Breast epithelium (tissue), 4 donors: ENCODE results near the gene MST1R. TPM values are rescaled to one million over a fixed set of nuclear protein-coding genes. Genes with fewer than 3 reads are reported as not detected.

Experiments
- DNase-seq, 2 donors: peaks; one replicate each; pipeline ENCODE4 v3.0.0-alpha.2; 2019; ENCODE audit warnings: low spot score in 2 of 2
- H3K27ac ChIP-seq, 2 donors: fragments of 200-600 bp; sonication (generic) in 1 of 2; one replicate each; pipeline ENCODE4 v1.5.1; 2016 to 2019; ENCODE audit warnings: mild to moderate bottlenecking in 1 of 2
- H3K27me3 ChIP-seq, 2 donors: fragments of 200-600 bp; sonication (generic) in 1 of 2; one replicate each; pipeline versions ENCODE4 v1.5.1 to v1.6.0; 2017 to 2019; ENCODE audit warnings: control low read depth in 1 of 2, mild to moderate bottlenecking in 1 of 2
- H3K36me3 ChIP-seq: fragments of 200-600 bp; one replicate; pipeline ENCODE4 v1.5.1; 2019
- H3K4me1 ChIP-seq, 2 donors: fragments of 200-600 bp; sonication (generic); one replicate each; pipeline ENCODE4 v1.5.1; 2016 to 2019; ENCODE audit warnings: control low read depth in 1 of 2
- H3K4me3 ChIP-seq, 3 donors: fragments of 200-600 bp; sonication (generic); 1 replicate in 2 of 3; 2 replicates in 1 of 3; pipeline ENCODE4 v1.5.1; 2016 to 2019; ENCODE audit warnings: mild to moderate bottlenecking in 3 of 3, moderate library complexity in 2 of 3
- H3K9me3 ChIP-seq, 2 donors: fragments of 200-600 bp; sonication (generic) in 1 of 2; one replicate each; pipeline ENCODE4 v1.5.1; 2016 to 2019; ENCODE audit warnings: control low read depth in 1 of 2
- POLR2A ChIP-seq: fragments of 450-650 bp; IDR thresholded peaks from one replicate; pipeline ENCODE4 v1.6.1; 2016; ENCODE audit warnings: antibody characterized with exemption, mild to moderate bottlenecking, moderate library complexity
- POLR2AphosphoS5 ChIP-seq, 3 donors: sonication (generic); formaldehyde crosslinking; IDR thresholded peaks; one replicate each; pipeline ENCODE4 v1.6.1; 2017; ENCODE audit warnings: antibody characterized with exemption in 3 of 3
- intact Hi-C: fragments of 100-400 bp; cut with DNase I; formaldehyde crosslinking; loops from one replicate; pipeline ENCODE4 v1.15.1; 2023; ENCODE audit warnings: low total_unique reads
- total RNA-seq, 3 donors: library from RNA; depleted of rRNA; stranded (reverse); fragments of >200 nt; gene quantifications; one replicate each; pipeline ENCODE4 v1.1.0, GENCODE V29; 2016
- TF ChIP-seq, protein P1 (sequence below), 3 donors: fragments of 450-650 bp; IDR thresholded peaks; one replicate each; pipeline ENCODE4 v1.5.1; 2016 to 2017; ENCODE audit warnings: antibody characterized with exemption in 3 of 3, mild to moderate bottlenecking in 3 of 3, moderate library complexity in 3 of 3

Gene MST1R
- total RNA-seq, 3 donors from 2014 or later, result 0.16 to 11.9 (median 7.5) TPM

DNA sequence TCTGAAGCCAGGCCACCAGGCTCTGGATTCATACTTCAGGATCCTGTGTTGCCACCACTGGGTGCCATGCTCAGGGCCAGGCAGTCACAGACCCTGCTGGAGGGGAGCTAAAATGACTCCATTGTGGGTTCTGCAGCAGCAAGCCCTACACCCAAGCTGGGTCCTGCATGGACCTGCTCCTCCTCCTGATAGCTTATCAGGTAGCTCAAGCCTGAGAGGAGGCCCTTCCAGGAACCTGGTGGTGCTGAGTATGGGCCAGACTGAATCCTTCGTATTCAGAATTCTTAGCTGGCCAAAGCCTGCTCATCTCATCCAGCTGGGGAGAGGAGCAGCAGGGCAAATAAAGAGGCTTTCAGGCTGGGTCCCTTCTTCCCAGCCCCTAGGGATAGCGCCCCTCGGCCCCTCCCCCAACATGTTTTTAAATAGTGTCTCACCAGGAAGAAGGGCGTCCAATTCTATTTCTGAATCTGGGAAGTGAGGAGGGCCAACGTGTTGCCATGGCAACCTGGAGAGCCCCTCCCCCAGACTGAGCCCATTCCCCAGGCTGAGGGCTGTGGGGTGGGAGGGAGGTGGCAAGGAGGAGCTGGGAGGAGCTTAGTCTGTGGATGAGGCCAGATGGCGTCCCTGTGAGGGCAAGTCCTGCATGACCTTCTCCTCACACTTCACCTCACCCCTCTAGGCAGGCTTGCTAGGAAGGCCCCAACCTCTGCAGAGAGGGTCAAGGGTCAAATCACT lies 22.9 kb downstream of the MST1R start:
- no peak overlapping the region for H3K4me3 ChIP-seq
- no peaks in the 10 kb centered on the region for H3K27me3 ChIP-seq
- intact Hi-C loops, result loop anchor here (5.0 kb wide), 1 partner anchor 612 kb away; no protein-coding TSS in a partner anchor
- H3K9me3 ChIP-seq, result no peaks in the 10 kb centered on the region
- TF ChIP-seq POLR2A (no peak), POLR2AphosphoS5 (IDR thresholded peaks at IDR 0.05) (no peak)
- TF ChIP-seq, protein P1, sequence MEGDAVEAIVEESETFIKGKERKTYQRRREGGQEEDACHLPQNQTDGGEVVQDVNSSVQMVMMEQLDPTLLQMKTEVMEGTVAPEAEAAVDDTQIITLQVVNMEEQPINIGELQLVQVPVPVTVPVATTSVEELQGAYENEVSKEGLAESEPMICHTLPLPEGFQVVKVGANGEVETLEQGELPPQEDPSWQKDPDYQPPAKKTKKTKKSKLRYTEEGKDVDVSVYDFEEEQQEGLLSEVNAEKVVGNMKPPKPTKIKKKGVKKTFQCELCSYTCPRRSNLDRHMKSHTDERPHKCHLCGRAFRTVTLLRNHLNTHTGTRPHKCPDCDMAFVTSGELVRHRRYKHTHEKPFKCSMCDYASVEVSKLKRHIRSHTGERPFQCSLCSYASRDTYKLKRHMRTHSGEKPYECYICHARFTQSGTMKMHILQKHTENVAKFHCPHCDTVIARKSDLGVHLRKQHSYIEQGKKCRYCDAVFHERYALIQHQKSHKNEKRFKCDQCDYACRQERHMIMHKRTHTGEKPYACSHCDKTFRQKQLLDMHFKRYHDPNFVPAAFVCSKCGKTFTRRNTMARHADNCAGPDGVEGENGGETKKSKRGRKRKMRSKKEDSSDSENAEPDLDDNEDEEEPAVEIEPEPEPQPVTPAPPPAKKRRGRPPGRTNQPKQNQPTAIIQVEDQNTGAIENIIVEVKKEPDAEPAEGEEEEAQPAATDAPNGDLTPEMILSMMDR (IDR thresholded peaks at IDR 0.05), result no peak
- no peak for DNase-seq
- H3K4me1 ChIP-seq, result no peaks in the 10 kb centered on the region
- no peak overlapping the region for H3K27ac ChIP-seq
- H3K36me3 ChIP-seq, result no peaks in the 10 kb centered on the region

DNA sequence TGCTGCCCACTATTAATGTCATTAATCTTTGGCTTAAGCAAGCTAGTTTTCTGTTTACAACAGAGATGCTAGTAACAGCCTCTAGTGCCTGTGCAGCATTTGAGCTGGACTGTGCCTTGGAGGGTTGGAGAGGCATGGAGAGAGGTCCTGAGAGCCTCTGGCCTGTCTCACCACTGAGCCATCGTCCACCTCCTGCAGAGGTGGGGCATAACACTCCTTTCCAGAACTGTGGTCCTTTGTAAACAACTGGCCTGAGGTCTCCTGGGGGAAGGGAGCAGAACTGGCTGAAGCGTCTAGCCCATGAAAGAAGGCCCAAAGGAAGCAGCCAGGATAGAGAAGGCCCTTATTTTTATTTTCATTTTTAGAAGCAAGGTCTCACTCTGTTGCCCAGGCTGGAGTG lies 24.0 kb downstream of the MST1R start:
- Histone ChIP-seq H3K4me3 (no peak overlapping the region), H3K27ac (no peak overlapping the region), H3K36me3 (no peaks in the 10 kb centered on the region), H3K27me3 (no peaks in the 10 kb centered on the region), H3K9me3 (no peaks in the 10 kb centered on the region), H3K4me1 (no peaks in the 10 kb centered on the region)
- DNase-seq, result no peak
- intact Hi-C loops, result loop anchor here (5.0 kb wide), 1 partner anchor 613 kb away; no protein-coding TSS in a partner anchor
- TF ChIP-seq POLR2AphosphoS5 (IDR thresholded peaks at IDR 0.05) (no peak), POLR2A (no peak)
- TF ChIP-seq, protein P1 (IDR thresholded peaks at IDR 0.05), result no peak

DNA sequence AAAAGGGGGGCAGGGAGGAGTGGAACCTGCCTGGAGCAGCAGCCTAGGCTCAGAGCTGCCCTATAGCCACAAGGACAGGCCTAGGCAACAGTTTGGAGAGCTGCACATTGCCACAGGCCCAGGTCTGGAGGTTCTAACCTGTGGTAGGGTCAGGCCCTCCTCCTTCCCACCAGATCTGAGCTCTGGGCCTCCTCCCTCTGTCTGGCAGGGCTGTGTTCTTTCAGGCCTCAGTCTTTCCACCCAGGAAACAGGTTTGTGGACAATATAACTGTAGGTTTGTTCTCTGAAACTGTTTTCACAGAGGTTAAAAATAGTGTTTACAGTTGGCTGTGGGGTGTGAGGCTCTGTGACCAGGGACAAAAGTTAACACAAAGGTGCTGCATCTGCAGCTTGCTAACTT lies 25.0 kb downstream of the MST1R start:
- Histone ChIP-seq H3K4me1 (no peaks in the 10 kb centered on the region), H3K36me3 (no peaks in the 10 kb centered on the region), H3K4me3 (no peak overlapping the region), H3K9me3 (no peaks in the 10 kb centered on the region), H3K27ac (no peak overlapping the region), H3K27me3 (no peaks in the 10 kb centered on the region)
- no peak for DNase-seq
- TF ChIP-seq, protein P1 (IDR thresholded peaks at IDR 0.05), result no peak
- TF ChIP-seq POLR2AphosphoS5 (IDR thresholded peaks at IDR 0.05) (no peak), POLR2A (no peak)
- intact Hi-C loops, result no loop called here

DNA sequence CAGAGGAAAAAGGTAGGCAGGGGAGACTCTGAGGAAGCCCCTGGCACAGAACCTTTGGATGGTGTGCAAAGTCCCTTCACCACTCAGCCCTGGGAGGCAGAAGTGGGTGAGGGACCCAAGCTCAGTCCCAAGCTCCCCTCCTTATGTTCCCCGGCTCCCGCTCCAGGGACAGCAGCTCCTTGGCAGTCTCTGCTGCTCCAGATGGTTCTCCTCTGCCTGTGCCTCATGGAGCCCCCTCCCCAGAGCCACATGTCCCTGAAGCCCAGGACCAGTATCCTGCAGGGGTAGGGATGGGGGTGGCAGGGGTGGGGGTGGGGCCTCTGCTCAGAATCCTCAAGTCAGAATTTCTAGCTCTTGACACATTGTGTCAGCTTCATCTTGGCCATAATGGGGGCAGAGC lies 26.0 kb downstream of the MST1R start:
- no peak for DNase-seq
- no peaks in the 10 kb centered on the region for H3K27me3 ChIP-seq
- H3K36me3 ChIP-seq, result no peaks in the 10 kb centered on the region
- TF ChIP-seq, protein P1 (IDR thresholded peaks at IDR 0.05), result no peak
- TF ChIP-seq POLR2A (no peak), POLR2AphosphoS5 (IDR thresholded peaks at IDR 0.05) (no peak)
- no peak overlapping the region for H3K4me3 ChIP-seq
- H3K4me1 ChIP-seq, result no peaks in the 10 kb centered on the region
- no peaks in the 10 kb centered on the region for H3K9me3 ChIP-seq
- H3K27ac ChIP-seq, result no peak overlapping the region
- intact Hi-C loops, result no loop called here

DNA sequence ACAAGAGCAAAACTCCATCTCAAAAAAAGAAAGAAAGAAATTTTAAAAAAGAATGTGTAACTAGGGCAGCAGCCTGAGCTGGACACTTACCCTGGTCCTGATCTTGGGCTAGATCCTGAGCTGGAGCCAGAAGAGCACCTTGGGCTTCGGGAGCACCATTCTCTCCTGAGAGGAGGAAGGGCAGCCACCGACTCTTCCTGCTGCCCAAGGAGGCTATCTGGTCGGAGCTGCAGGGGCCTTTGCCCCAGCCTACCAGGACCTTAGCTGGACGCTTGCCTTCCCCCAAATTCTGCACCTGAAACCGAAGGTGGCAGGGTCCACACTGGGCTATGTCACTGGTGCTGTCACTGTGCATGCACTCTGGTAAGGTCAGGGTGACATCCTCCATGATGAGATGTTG lies 27.1 kb downstream of the MST1R start:
- Histone ChIP-seq H3K36me3 (no peaks in the 10 kb centered on the region), H3K9me3 (no peaks in the 10 kb centered on the region), H3K27ac (no peak overlapping the region), H3K4me3 (no peak overlapping the region), H3K4me1 (no peaks in the 10 kb centered on the region), H3K27me3 (no peaks in the 10 kb centered on the region)
- intact Hi-C loops, result no loop called here
- TF ChIP-seq POLR2A (no peak), POLR2AphosphoS5 (IDR thresholded peaks at IDR 0.05) (no peak)
- TF ChIP-seq, protein P1 (IDR thresholded peaks at IDR 0.05), result no peak
- no peak for DNase-seq
